Muscle of arm (tissue), 14 donors: ENCODE data around the gene USP3. TPM values are rescaled to one million over a fixed set of nuclear protein-coding genes. Genes with fewer than 3 reads are reported as not detected.

Experiments
- DNase-seq: peaks from one replicate; pipeline ENCODE4 v3.0.0-alpha.2; 2013
- long read RNA-seq, 11 donors: transcript quantifications; one replicate each; lab custom pipeline, GENCODE V29; 2026
- polyA plus RNA-seq, 12 donors: library from polyadenylated mRNA; unstranded; fragments of 120-200 nt; gene quantifications; one replicate each; pipeline ENCODE4 v1.2.1, GENCODE V29; 2013; ENCODE audit not compliant: insufficient read length in 12 of 12

Gene USP3, protein sequence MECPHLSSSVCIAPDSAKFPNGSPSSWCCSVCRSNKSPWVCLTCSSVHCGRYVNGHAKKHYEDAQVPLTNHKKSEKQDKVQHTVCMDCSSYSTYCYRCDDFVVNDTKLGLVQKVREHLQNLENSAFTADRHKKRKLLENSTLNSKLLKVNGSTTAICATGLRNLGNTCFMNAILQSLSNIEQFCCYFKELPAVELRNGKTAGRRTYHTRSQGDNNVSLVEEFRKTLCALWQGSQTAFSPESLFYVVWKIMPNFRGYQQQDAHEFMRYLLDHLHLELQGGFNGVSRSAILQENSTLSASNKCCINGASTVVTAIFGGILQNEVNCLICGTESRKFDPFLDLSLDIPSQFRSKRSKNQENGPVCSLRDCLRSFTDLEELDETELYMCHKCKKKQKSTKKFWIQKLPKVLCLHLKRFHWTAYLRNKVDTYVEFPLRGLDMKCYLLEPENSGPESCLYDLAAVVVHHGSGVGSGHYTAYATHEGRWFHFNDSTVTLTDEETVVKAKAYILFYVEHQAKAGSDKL
- 10 to 100 TPM in 11 of 12 donors, not detected in 1; 21.7 to 36.7 (median 26.5) TPM for polyA plus RNA-seq
- long read RNA-seq, donor 1, partial matches to known transcripts: 27 of 34 reads
- long read RNA-seq, donor 1, other reads (novel, unspliced or antisense): 0 of 34 reads
- long read RNA-seq, donor 2, full-length matches to known transcripts: 3 of 3 reads
- long read RNA-seq, donor 2, partial matches to known transcripts: 0 of 3 reads
- long read RNA-seq, donor 2, other reads (novel, unspliced or antisense): 0 of 3 reads
- long read RNA-seq, donor 3, full-length matches to known transcripts: 4 of 4 reads
- long read RNA-seq, donor 3, partial matches to known transcripts: 0 of 4 reads
- long read RNA-seq, donor 3, other reads (novel, unspliced or antisense): 0 of 4 reads
- long read RNA-seq, donor 4: 0 reads
- long read RNA-seq, donor 5, partial matches to known transcripts: 0 of 2 reads
- long read RNA-seq, donor 5, other reads (novel, unspliced or antisense): 0 of 2 reads
- long read RNA-seq, donor 6, partial matches to known transcripts: 0 of 3 reads
- long read RNA-seq, donor 6, other reads (novel, unspliced or antisense): 0 of 3 reads
- long read RNA-seq, donor 7, partial matches to known transcripts: 0 of 1 reads
- long read RNA-seq, donor 7, other reads (novel, unspliced or antisense): 0 of 1 reads
- long read RNA-seq, donor 8, partial matches to known transcripts: 0 of 3 reads
- long read RNA-seq, donor 8, other reads (novel, unspliced or antisense): 0 of 3 reads
- long read RNA-seq, donor 9: 0 reads
- long read RNA-seq, donor 10, full-length matches to known transcripts: 4 of 4 reads
- long read RNA-seq, donor 10, partial matches to known transcripts: 0 of 4 reads
- long read RNA-seq, donor 10, other reads (novel, unspliced or antisense): 0 of 4 reads
- long read RNA-seq, donor 11, partial matches to known transcripts: 0 of 2 reads
- long read RNA-seq, donor 11, other reads (novel, unspliced or antisense): 0 of 2 reads

- peak; percentile 96 for DNase-seq
These were observed at the start of gene USP3 for GRCh38 chr15:63504247-63504978. USP3 (plus strand) TSS chr15:63504593; CDS start chr15:63504740, 147 bp downstream.

DNA sequence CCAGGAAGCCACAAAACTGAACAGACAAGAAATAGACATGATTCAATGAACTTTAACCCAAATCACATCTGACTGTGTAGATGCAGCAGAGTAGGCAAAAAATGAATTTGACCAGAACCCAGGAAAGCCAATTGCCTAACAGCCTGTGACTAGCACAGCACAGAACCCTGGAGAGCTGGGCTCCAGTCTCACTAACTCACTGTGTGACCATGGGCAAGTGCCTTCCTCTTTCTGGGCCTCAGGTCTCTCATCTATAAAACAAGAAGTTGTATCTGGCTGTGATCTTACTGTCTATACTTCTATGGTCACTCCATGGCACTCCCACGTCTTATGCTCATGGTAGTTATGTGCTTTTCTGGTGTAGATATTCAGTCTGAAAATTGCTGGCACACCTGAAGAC is 48.1 kb upstream of the USP3 start:
- no peak for DNase-seq

- DNase-seq: peak; percentile 49
These were observed 47.0 kb upstream of the USP3 start for GRCh38 chr15:63457379-63457778.

- DNase-seq: no peak
These were observed 46.4 kb upstream of the USP3 start for GRCh38 chr15:63458026-63458425.

DNA sequence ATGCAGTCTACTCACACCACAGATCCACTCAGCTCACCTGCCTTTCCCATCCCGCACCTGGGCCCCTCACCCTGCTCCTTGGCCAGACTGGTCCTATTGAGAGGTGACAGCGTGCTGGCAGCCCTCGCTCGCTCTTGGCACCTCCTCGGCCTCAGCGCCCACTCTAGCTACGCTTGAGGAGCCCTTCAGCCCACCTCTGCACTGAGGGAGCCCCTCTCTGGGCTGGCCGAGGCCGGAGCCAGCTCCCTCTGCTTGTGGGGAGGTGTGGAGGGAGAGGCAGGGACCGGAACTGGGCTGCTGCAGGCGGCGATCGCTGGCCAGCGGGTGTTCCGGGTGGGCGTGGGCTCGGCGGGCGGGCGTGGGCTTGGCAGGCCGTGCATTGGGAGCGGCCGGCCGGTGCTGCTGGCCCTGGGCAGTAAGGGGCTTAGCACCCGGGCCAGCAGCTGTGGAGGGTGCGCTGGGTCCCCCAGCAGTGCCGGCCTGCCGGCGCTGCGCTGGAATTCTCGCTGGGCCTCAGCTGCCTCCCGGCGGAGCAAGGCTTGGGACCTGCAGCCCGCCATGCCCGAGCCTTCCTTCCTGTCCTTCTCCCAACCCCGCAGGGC is 45.5 kb upstream of the USP3 start:
- DNase-seq: no peak

DNA sequence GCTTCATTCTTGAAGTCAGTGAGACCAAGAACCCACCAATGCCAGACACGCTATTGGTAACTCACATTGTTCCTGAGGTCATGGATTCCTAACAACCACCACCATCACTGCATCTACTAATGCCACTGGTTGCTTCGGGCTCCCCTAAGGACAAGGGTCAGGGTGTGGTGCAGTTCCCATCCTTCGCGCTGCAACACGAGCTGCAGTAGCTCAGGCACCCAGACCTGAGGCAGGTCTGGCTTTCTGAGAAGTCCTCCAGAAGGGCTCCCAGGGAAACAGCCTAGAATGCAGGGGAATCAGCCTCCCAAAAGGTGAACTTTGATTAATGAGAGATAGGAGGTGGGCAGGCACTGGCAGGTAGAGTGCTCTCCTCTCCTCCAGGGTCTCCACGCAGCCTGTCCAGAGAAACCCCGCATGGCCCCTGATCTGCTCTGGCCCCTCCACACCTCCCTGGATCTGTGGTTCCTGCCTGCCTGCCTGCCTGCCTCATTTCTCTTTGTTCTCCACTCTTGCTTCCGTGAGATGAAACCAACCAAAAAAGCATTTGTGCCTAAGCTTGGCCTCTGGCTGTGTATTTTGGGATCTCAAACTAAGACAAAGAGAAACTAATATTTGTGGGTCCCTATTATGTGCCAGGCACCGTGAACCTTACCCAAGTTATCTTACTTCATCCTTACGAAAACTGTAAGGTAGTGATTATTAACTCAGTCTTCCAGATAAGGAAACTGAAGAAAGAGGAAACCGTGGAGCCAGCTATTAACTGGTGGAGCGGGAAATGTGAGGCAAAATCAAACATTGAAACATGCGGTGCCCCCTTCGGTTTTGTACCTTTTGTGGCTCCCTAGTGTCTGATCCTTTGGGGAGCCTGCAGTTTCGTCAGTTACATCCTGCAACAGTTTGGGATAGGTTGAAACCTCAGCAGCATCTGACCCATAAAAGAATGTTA is 43.9 kb upstream of the USP3 start:
- no peak for DNase-seq

GRCh38 chr15:63461230-63461985 is 43.0 kb upstream of the USP3 start:
- peak; percentile 37 for DNase-seq

DNA sequence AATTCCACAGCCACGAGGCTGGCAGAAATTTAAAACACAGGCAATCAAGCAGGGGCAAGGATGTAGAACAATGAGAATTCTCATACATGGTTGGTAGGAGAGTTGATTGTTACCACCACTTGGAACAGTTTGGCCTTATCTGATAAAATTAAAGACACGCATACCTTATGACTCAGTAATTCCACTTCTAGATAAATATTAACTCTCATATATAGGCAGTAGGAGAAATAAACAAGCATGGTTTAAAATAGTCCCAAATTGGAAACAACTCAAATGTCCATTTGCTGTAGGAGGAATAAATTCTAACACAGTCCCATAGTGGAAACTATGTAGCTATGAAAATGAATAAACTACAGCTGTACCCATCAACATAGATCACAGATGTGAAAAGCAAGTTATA is 42.3 kb upstream of the USP3 start:
- no peak for DNase-seq

- no peak for DNase-seq
These were observed 41.4 kb upstream of the USP3 start for GRCh38 chr15:63463036-63463435.

- DNase-seq: no peak
These were observed 40.6 kb upstream of the USP3 start for GRCh38 chr15:63463793-63464192.

GRCh38 chr15:63465104-63465503 is 39.3 kb upstream of the USP3 start:
- DNase-seq: no peak

GRCh38 chr15:63466378-63467192 is 37.8 kb upstream of the USP3 start:
- peak; percentile 61 for DNase-seq

DNA sequence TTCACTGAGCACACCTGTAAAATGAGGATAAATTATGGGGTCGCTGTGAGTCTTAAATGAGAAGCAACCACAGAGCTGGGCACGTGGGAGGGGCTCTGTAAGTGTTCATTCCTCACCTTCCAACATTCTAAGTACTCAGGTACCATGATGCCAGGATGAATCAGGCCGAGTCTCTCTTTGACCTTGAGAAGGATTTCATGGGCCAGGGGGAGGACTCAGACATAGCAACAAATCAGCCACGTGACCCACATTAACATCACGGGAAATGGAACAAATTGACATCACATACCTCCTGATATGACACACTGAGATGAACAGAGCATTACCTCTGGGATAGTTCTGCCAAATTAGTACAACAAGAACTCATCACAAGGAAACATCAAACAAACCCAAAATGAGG is 35.2 kb upstream of the USP3 start:
- DNase-seq: no peak

- DNase-seq: no peak
These were observed 34.4 kb upstream of the USP3 start for GRCh38 chr15:63469984-63470383.

GRCh38 chr15:63473007-63473748 is 31.2 kb upstream of the USP3 start:
- no peak for DNase-seq

GRCh38 chr15:63473749-63473998 is 30.7 kb upstream of the USP3 start:
- no peak for DNase-seq
